Measurements from ENCODE around the gene CNP. TPM values are rescaled to one million over a fixed set of nuclear protein-coding genes. Genes with fewer than 3 reads are reported as not detected.
"Not testable (repeated sequence)": the region's sequence is repeated elsewhere in the genome, so short reads cannot be mapped to it uniquely, and the experiment has no call there.

The CNP gene
- total and polyA plus RNA-seq, 4 donors, result 277 to 1,008 (median 786) TPM

GRCh38 chr17:42013740-42014139 lies 47.1 kb downstream of the CNP start:
- H3K9me3 ChIP-seq (ENCODE audit: control insufficient read depth, insufficient read depth, low read length); H3K27me3 ChIP-seq (ENCODE audit: control insufficient read depth, insufficient read depth, low read length); H3K4me3 ChIP-seq (ENCODE audit: low read depth, low read length); H3K27ac ChIP-seq (ENCODE audit: low read depth, low read length); DNase-seq (ENCODE audit: low read depth in 4 of 6, low spot score in 6 of 6): not testable (repeated sequence)
- WGBS (ENCODE audit: insufficient coverage), result 97% methylated on average over 5 of the region's 12 CpGs
- peaks cover 33% of the 10 kb centered on the region for H3K4me1 ChIP-seq (ENCODE audit: control insufficient read depth, insufficient read depth, low read length)
- H3K36me3 ChIP-seq (ENCODE audit: control insufficient read depth, insufficient read depth, low read length), result peaks cover 15% of the 10 kb centered on the region

GRCh38 chr17:42016411-42016831 lies 49.8 kb downstream of the CNP start:
- no peak for DNase-seq (ENCODE audit: low read depth in 4 of 6, low spot score in 6 of 6)
- no peaks in the 10 kb centered on the region for H3K27me3 ChIP-seq (ENCODE audit: control insufficient read depth, insufficient read depth, low read length)
- peaks cover 10% of the 10 kb centered on the region for H3K36me3 ChIP-seq (ENCODE audit: control insufficient read depth, insufficient read depth, low read length)
- 19% methylated on average over 8 of the region's 12 CpGs for WGBS (ENCODE audit: insufficient coverage)
- peaks cover 41% of the 10 kb centered on the region for H3K4me1 ChIP-seq (ENCODE audit: control insufficient read depth, insufficient read depth, low read length)
- H3K9me3 ChIP-seq (ENCODE audit: control insufficient read depth, insufficient read depth, low read length), result no peaks in the 10 kb centered on the region
- H3K4me3 ChIP-seq (ENCODE audit: low read depth, low read length), result peak overlapping the region; percentile 98
- H3K27ac ChIP-seq (ENCODE audit: low read depth, low read length), result peak overlapping the region; percentile 96

GRCh38 chr17:42016941-42017865 lies 50.6 kb downstream of the CNP start, which contains the start of gene DNAJC7:
Gene DNAJC7, minus strand, starts transcription at chr17:42017439. Its CDS starts 23 bp downstream, at chr17:42017416.
- peak; percentile 84 to 98 (median 88) for DNase-seq (ENCODE audit: low read depth in 4 of 6, low spot score in 6 of 6)
- Histone ChIP-seq H3K36me3 (ENCODE audit: control insufficient read depth, insufficient read depth, low read length) (peaks cover 17% of the 10 kb centered on the region), H3K9me3 (ENCODE audit: control insufficient read depth, insufficient read depth, low read length) (no peaks in the 10 kb centered on the region), H3K4me3 (ENCODE audit: low read depth, low read length) (peak within 1 kb of the TSS; percentile 98), H3K4me1 (ENCODE audit: control insufficient read depth, insufficient read depth, low read length) (peaks cover 41% of the 10 kb centered on the region), H3K27me3 (ENCODE audit: control insufficient read depth, insufficient read depth, low read length) (no peaks in the 10 kb centered on the region), H3K27ac (ENCODE audit: low read depth, low read length) (peak within 1 kb of the TSS; percentile 96)
- under 1% methylated on average over 67 of the region's 70 CpGs for WGBS (ENCODE audit: insufficient coverage)

GRCh38 chr17:42017866-42018200 lies 51.2 kb downstream of the CNP start:
- Histone ChIP-seq H3K4me1 (ENCODE audit: control insufficient read depth, insufficient read depth, low read length) (peaks cover 39% of the 10 kb centered on the region), H3K27me3 (ENCODE audit: control insufficient read depth, insufficient read depth, low read length) (no peaks in the 10 kb centered on the region), H3K9me3 (ENCODE audit: control insufficient read depth, insufficient read depth, low read length) (no peaks in the 10 kb centered on the region), H3K36me3 (ENCODE audit: control insufficient read depth, insufficient read depth, low read length) (peaks cover 23% of the 10 kb centered on the region), H3K4me3 (ENCODE audit: low read depth, low read length) (peak overlapping the region; percentile 98), H3K27ac (ENCODE audit: low read depth, low read length) (peak overlapping the region; percentile 96)
- WGBS (ENCODE audit: insufficient coverage), result 0% methylated on average over 11 of the region's 11 CpGs
- DNase-seq (ENCODE audit: low read depth in 4 of 6, low spot score in 6 of 6), result no peak

- Histone ChIP-seq H3K4me1 (ENCODE audit: control insufficient read depth, insufficient read depth, low read length) (peaks cover 36% of the 10 kb centered on the region), H3K27me3 (ENCODE audit: control insufficient read depth, insufficient read depth, low read length) (no peaks in the 10 kb centered on the region), H3K36me3 (ENCODE audit: control insufficient read depth, insufficient read depth, low read length) (peaks cover 28% of the 10 kb centered on the region), H3K9me3 (ENCODE audit: control insufficient read depth, insufficient read depth, low read length) (no peaks in the 10 kb centered on the region), H3K4me3 (ENCODE audit: low read depth, low read length) (peak overlapping the region; percentile 98), H3K27ac (ENCODE audit: low read depth, low read length) (peak overlapping the region; percentile 96)
- no peak for DNase-seq (ENCODE audit: low read depth in 4 of 6, low spot score in 6 of 6)
- 30% methylated on average over 2 of the region's 3 CpGs for WGBS (ENCODE audit: insufficient coverage)
Measured at GRCh38 chr17:42018339-42018738, 51.7 kb downstream of the CNP start.

- H3K27ac ChIP-seq (ENCODE audit: low read depth, low read length), result no peak overlapping the region
- H3K27me3 ChIP-seq (ENCODE audit: control insufficient read depth, insufficient read depth, low read length), result no peaks in the 10 kb centered on the region
- 100% methylated on average over 2 of the region's 4 CpGs for WGBS (ENCODE audit: insufficient coverage)
- DNase-seq (ENCODE audit: low read depth in 4 of 6, low spot score in 6 of 6), result no peak
- H3K9me3 ChIP-seq (ENCODE audit: control insufficient read depth, insufficient read depth, low read length), result no peaks in the 10 kb centered on the region
- peaks cover 32% of the 10 kb centered on the region for H3K4me1 ChIP-seq (ENCODE audit: control insufficient read depth, insufficient read depth, low read length)
- H3K36me3 ChIP-seq (ENCODE audit: control insufficient read depth, insufficient read depth, low read length), result peaks cover 34% of the 10 kb centered on the region
- H3K4me3 ChIP-seq (ENCODE audit: low read depth, low read length), result no peak overlapping the region
Measured at GRCh38 chr17:42018988-42019387, 52.4 kb downstream of the CNP start.

- H3K27ac ChIP-seq (ENCODE audit: low read depth, low read length), result peak within 1 kb of the TSS; percentile 45
- peaks cover 37% of the 10 kb centered on the region for H3K4me1 ChIP-seq (ENCODE audit: control insufficient read depth, insufficient read depth, low read length)
- H3K27me3 ChIP-seq (ENCODE audit: control insufficient read depth, insufficient read depth, low read length), result no peaks in the 10 kb centered on the region
- peak; percentile 49 to 96 (median 77) for DNase-seq (ENCODE audit: low read depth in 4 of 6, low spot score in 6 of 6)
- peaks cover 42% of the 10 kb centered on the region for H3K36me3 ChIP-seq (ENCODE audit: control insufficient read depth, insufficient read depth, low read length)
- 5% methylated on average over 46 of the region's 49 CpGs for WGBS (ENCODE audit: insufficient coverage)
- H3K9me3 ChIP-seq (ENCODE audit: control insufficient read depth, insufficient read depth, low read length), result no peaks in the 10 kb centered on the region
- peak within 1 kb of the TSS; percentile 80 for H3K4me3 ChIP-seq (ENCODE audit: low read depth, low read length)
Measured at GRCh38 chr17:42019509-42020404, 53.2 kb downstream of the CNP start, which contains the start of gene NKIRAS2. Gene NKIRAS2, plus strand, starts transcription at chr17:42020090. Its CDS starts 1,488 bp downstream, at chr17:42021578.

GRCh38 chr17:42020845-42021244 lies 54.2 kb downstream of the CNP start:
- not testable (repeated sequence) for H3K9me3 ChIP-seq (ENCODE audit: control insufficient read depth, insufficient read depth, low read length); H3K27me3 ChIP-seq (ENCODE audit: control insufficient read depth, insufficient read depth, low read length); H3K27ac ChIP-seq (ENCODE audit: low read depth, low read length); DNase-seq (ENCODE audit: low read depth in 4 of 6, low spot score in 6 of 6)
- Histone ChIP-seq H3K4me1 (ENCODE audit: control insufficient read depth, insufficient read depth, low read length) (peaks cover 35% of the 10 kb centered on the region), H3K36me3 (ENCODE audit: control insufficient read depth, insufficient read depth, low read length) (peaks cover 40% of the 10 kb centered on the region), H3K4me3 (ENCODE audit: low read depth, low read length) (peak overlapping the region; percentile 80)
- WGBS (ENCODE audit: insufficient coverage), result no CpG with 5 or more reads among the region's 8 CpGs

- H3K27ac ChIP-seq (ENCODE audit: low read depth, low read length), result no peak overlapping the region
- H3K9me3 ChIP-seq (ENCODE audit: control insufficient read depth, insufficient read depth, low read length), result no peaks in the 10 kb centered on the region
- no peaks in the 10 kb centered on the region for H3K27me3 ChIP-seq (ENCODE audit: control insufficient read depth, insufficient read depth, low read length)
- no peak overlapping the region for H3K4me3 ChIP-seq (ENCODE audit: low read depth, low read length)
- H3K4me1 ChIP-seq (ENCODE audit: control insufficient read depth, insufficient read depth, low read length), result peaks cover 41% of the 10 kb centered on the region
- peaks cover 40% of the 10 kb centered on the region for H3K36me3 ChIP-seq (ENCODE audit: control insufficient read depth, insufficient read depth, low read length)
- DNase-seq (ENCODE audit: low read depth in 4 of 6, low spot score in 6 of 6), result no peak
- 92% methylated on average over 9 of the region's 15 CpGs for WGBS (ENCODE audit: insufficient coverage)
Measured at GRCh38 chr17:42023524-42024349, 57.1 kb downstream of the CNP start.
